ENCODE data around the gene MYO5A. TPM values are rescaled to one million over a fixed set of nuclear protein-coding genes. Genes with fewer than 3 reads are reported as not detected.

MYO5A gene
- total RNA-seq, 1 experiment from 2014 or later, result 61.1 TPM

DNA sequence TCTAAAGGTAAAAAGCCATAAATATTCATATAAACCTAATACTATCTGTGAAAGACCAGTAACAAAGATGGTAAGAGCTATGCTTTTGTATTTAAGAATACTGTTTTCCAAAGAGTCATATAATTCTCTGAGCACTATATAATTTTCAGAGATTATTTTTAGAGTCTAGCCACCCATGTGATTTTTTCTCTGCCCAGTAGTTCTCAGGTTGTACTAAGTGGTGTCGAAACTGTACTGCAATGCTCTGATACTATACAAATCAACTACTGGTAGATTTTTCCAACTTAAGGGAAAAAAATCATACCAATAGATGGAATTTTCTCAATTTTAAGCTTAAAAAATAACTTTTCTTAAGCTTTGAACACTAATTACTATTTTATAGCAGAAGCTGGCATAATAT lies 104.8 kb downstream of the MYO5A start:
- ATAC-seq (no peak), DNase-seq (ENCODE audit: low read depth, low spot score) (no peak)
- intact Hi-C loops (cut with micrococcal nuclease; ENCODE audit: unreplicated experiment) (no loop called here), in situ Hi-C loops (cut with HindIII; ENCODE audit: low pct_unique_long_range_greater_than_20kb, low sequenced_read_pairs) (no loop called here)
- ChIA-PET POLR2A (no interaction called here), CTCF (no interaction called here)
- Histone ChIP-seq H3K36me3 (ENCODE audit: control insufficient read depth, insufficient read depth, low read length) (no peaks in the 10 kb centered on the region), H3K4me3 (ENCODE audit: low read depth in 2 of 2, low read length in 2 of 2) (no peak overlapping the region), H3K27ac (ENCODE audit: low read length) (no peak overlapping the region), H3K27me3 (ENCODE audit: control insufficient read depth, insufficient read depth, low read length) (no peaks in the 10 kb centered on the region), H3K4me1 (ENCODE audit: control insufficient read depth, insufficient read depth, low read length) (no peaks in the 10 kb centered on the region; the same call in 1 of the 2 replicates), H3K9me3 (ENCODE audit: control insufficient read depth, insufficient read depth, low read depth, low read length) (no peaks in the 10 kb centered on the region)
- TF ChIP-seq TCF7L2 (IDR thresholded peaks at IDR 0.05; ENCODE audit: low read depth, low read length) (no peak), POLR2AphosphoS5 (IDR thresholded peaks at IDR 0.05; ENCODE audit: low read depth, low read length) (no peak), SIN3A (IDR thresholded peaks at IDR 0.05; ENCODE audit: borderline replicate concordance, insufficient read depth, low read depth, low read length) (no peak)
- TF ChIP-seq, protein P1, sequence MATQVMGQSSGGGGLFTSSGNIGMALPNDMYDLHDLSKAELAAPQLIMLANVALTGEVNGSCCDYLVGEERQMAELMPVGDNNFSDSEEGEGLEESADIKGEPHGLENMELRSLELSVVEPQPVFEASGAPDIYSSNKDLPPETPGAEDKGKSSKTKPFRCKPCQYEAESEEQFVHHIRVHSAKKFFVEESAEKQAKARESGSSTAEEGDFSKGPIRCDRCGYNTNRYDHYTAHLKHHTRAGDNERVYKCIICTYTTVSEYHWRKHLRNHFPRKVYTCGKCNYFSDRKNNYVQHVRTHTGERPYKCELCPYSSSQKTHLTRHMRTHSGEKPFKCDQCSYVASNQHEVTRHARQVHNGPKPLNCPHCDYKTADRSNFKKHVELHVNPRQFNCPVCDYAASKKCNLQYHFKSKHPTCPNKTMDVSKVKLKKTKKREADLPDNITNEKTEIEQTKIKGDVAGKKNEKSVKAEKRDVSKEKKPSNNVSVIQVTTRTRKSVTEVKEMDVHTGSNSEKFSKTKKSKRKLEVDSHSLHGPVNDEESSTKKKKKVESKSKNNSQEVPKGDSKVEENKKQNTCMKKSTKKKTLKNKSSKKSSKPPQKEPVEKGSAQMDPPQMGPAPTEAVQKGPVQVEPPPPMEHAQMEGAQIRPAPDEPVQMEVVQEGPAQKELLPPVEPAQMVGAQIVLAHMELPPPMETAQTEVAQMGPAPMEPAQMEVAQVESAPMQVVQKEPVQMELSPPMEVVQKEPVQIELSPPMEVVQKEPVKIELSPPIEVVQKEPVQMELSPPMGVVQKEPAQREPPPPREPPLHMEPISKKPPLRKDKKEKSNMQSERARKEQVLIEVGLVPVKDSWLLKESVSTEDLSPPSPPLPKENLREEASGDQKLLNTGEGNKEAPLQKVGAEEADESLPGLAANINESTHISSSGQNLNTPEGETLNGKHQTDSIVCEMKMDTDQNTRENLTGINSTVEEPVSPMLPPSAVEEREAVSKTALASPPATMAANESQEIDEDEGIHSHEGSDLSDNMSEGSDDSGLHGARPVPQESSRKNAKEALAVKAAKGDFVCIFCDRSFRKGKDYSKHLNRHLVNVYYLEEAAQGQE (IDR thresholded peaks at IDR 0.05; ENCODE audit: insufficient read depth in 1 of 2, low read depth in 2 of 2, low read length in 1 of 2), result no peak
- TF ChIP-seq, protein P2, sequence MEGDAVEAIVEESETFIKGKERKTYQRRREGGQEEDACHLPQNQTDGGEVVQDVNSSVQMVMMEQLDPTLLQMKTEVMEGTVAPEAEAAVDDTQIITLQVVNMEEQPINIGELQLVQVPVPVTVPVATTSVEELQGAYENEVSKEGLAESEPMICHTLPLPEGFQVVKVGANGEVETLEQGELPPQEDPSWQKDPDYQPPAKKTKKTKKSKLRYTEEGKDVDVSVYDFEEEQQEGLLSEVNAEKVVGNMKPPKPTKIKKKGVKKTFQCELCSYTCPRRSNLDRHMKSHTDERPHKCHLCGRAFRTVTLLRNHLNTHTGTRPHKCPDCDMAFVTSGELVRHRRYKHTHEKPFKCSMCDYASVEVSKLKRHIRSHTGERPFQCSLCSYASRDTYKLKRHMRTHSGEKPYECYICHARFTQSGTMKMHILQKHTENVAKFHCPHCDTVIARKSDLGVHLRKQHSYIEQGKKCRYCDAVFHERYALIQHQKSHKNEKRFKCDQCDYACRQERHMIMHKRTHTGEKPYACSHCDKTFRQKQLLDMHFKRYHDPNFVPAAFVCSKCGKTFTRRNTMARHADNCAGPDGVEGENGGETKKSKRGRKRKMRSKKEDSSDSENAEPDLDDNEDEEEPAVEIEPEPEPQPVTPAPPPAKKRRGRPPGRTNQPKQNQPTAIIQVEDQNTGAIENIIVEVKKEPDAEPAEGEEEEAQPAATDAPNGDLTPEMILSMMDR (IDR thresholded peaks at IDR 0.05), result no peak
- BruUV-seq (replicated peaks), result no TSS peak

DNA sequence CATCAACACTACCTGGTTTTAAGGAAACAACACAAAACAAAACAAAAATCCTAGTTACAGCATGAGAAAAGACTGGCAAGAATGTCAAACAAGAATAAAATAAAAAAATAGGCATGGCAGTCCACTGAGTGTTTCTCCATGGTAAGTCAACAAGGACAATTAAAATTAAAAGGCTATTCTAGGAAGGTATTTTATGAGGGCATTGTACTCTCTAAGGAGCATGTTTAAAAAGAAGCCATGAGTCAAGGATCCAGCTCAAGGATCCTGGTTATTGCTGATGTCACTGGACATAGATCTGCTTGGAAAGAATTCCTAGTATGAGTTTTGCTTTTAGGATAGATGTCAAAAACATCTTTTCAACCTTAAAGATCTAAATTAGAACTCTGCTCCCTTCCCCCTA lies 106.7 kb downstream of the MYO5A start:
- in situ Hi-C loops (cut with HindIII; ENCODE audit: low pct_unique_long_range_greater_than_20kb, low sequenced_read_pairs) (no loop called here), intact Hi-C loops (cut with micrococcal nuclease; ENCODE audit: unreplicated experiment) (no loop called here)
- H3K4me1 ChIP-seq (ENCODE audit: control insufficient read depth, insufficient read depth, low read length), result no peaks in the 10 kb centered on the region
- no peaks in the 10 kb centered on the region for H3K27me3 ChIP-seq (ENCODE audit: control insufficient read depth, insufficient read depth, low read length)
- no peaks in the 10 kb centered on the region for H3K36me3 ChIP-seq (ENCODE audit: control insufficient read depth, insufficient read depth, low read length)
- BruUV-seq (replicated peaks), result no TSS peak
- POLR2A ChIA-PET, result no interaction called here
- no peak for DNase-seq (ENCODE audit: low read depth, low spot score)
- CTCF ChIA-PET, result no interaction called here
- TF ChIP-seq, protein P1 (IDR thresholded peaks at IDR 0.05; ENCODE audit: insufficient read depth in 1 of 2, low read depth in 2 of 2, low read length in 1 of 2), result no peak
- TF ChIP-seq, protein P2 (IDR thresholded peaks at IDR 0.05), result no peak
- TF ChIP-seq TCF7L2 (IDR thresholded peaks at IDR 0.05; ENCODE audit: low read depth, low read length) (no peak), POLR2AphosphoS5 (IDR thresholded peaks at IDR 0.05; ENCODE audit: low read depth, low read length) (no peak), SIN3A (IDR thresholded peaks at IDR 0.05; ENCODE audit: borderline replicate concordance, insufficient read depth, low read depth, low read length) (no peak)
- no peaks in the 10 kb centered on the region for H3K9me3 ChIP-seq (ENCODE audit: control insufficient read depth, insufficient read depth, low read depth, low read length)
- no peak overlapping the region for H3K4me3 ChIP-seq (ENCODE audit: low read depth in 2 of 2, low read length in 2 of 2)
- no peak overlapping the region for H3K27ac ChIP-seq (ENCODE audit: low read length)
- ATAC-seq, result no peak
